ENCODE data around the gene HLTF. TPM values are rescaled to one million over a fixed set of nuclear protein-coding genes. Genes with fewer than 3 reads are reported as not detected.

The HLTF gene
- total RNA-seq, 2 experiments from 2014 or later, result 3.3 to 3.6 TPM

DNA sequence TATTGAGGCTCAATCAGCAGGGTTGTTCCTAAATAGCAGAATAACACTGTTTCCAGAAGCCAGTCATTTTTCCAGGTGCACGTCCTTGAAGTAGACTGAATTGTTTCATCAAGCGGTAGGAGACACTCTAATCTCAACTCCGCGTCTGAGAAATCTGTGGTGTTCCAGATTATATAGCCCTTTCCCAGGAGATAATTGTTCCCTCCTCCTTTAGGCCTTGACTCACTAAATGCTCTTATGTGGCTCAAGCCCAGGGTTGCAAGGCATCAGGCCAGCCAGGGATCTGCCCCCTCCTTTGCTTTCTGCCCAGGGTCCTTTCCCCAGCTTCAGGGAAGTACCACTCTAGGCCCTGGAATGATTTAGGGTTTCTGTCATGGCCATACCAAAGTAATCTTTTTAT, 5.7 kb upstream of the HLTF start:
- H3K36me3 ChIP-seq (ENCODE audit: insufficient read depth, low read length), result no peaks in the 10 kb centered on the region
- ChIA-PET POLR2A (no interaction called here), CTCF (no interaction called here)
- peaks cover 3% of the 10 kb centered on the region for H3K4me1 ChIP-seq (ENCODE audit: insufficient read depth, low read length)
- H3K9me3 Mint-ChIP-seq, result no peaks in the 10 kb centered on the region
- no peak overlapping the region for H3K27ac ChIP-seq (ENCODE audit: low read depth in 1 of 2, low read length in 2 of 2)
- H3K4me3 ChIP-seq (ENCODE audit: low read length), result no peak overlapping the region
- no peak overlapping the region for H3K4me3 Mint-ChIP-seq
- no peaks in the 10 kb centered on the region for H3K4me1 Mint-ChIP-seq (ENCODE audit: low read depth)
- ATAC-seq (ENCODE audit: poor library complexity) (no peak), DNase-seq (no peak)
- no peak overlapping the region for H3K27ac Mint-ChIP-seq
- no peaks in the 10 kb centered on the region for H3K27me3 ChIP-seq (ENCODE audit: control insufficient read depth in 1 of 2, insufficient read depth in 2 of 2, low read length in 2 of 2)
- no peaks in the 10 kb centered on the region for H3K36me3 Mint-ChIP-seq (ENCODE audit: low read depth)
- intact Hi-C loops (cut with DNase I, micrococcal nuclease), result no loop called here
- H3K9me3 ChIP-seq (ENCODE audit: control insufficient read depth in 1 of 2, insufficient read depth in 1 of 2, low read length in 2 of 2), result no peaks in the 10 kb centered on the region
- TF ChIP-seq, protein P1, sequence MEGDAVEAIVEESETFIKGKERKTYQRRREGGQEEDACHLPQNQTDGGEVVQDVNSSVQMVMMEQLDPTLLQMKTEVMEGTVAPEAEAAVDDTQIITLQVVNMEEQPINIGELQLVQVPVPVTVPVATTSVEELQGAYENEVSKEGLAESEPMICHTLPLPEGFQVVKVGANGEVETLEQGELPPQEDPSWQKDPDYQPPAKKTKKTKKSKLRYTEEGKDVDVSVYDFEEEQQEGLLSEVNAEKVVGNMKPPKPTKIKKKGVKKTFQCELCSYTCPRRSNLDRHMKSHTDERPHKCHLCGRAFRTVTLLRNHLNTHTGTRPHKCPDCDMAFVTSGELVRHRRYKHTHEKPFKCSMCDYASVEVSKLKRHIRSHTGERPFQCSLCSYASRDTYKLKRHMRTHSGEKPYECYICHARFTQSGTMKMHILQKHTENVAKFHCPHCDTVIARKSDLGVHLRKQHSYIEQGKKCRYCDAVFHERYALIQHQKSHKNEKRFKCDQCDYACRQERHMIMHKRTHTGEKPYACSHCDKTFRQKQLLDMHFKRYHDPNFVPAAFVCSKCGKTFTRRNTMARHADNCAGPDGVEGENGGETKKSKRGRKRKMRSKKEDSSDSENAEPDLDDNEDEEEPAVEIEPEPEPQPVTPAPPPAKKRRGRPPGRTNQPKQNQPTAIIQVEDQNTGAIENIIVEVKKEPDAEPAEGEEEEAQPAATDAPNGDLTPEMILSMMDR (IDR thresholded peaks at IDR 0.05), result no peak
- H3K27me3 Mint-ChIP-seq, result no peaks in the 10 kb centered on the region

GRCh38 chr3:149090907-149091306, 4.6 kb upstream of the HLTF start:
- POLR2A ChIA-PET, result no interaction called here
- CTCF ChIA-PET, result no interaction called here
- peaks cover 10% of the 10 kb centered on the region for H3K4me1 Mint-ChIP-seq (ENCODE audit: low read depth)
- TF ChIP-seq, protein P1 (IDR thresholded peaks at IDR 0.05), result no peak
- H3K9me3 Mint-ChIP-seq, result no peaks in the 10 kb centered on the region
- ATAC-seq (ENCODE audit: poor library complexity) (no peak), DNase-seq (no peak)
- H3K4me1 ChIP-seq (ENCODE audit: insufficient read depth, low read length), result peaks cover 8% of the 10 kb centered on the region
- no peak overlapping the region for H3K4me3 ChIP-seq (ENCODE audit: low read length)
- H3K27ac Mint-ChIP-seq, result no peak overlapping the region
- H3K27me3 ChIP-seq (ENCODE audit: control insufficient read depth in 1 of 2, insufficient read depth in 2 of 2, low read length in 2 of 2), result no peaks in the 10 kb centered on the region
- H3K9me3 ChIP-seq (ENCODE audit: control insufficient read depth in 1 of 2, insufficient read depth in 1 of 2, low read length in 2 of 2), result no peaks in the 10 kb centered on the region
- no peak overlapping the region for H3K4me3 Mint-ChIP-seq
- no peaks in the 10 kb centered on the region for H3K36me3 ChIP-seq (ENCODE audit: insufficient read depth, low read length)
- H3K36me3 Mint-ChIP-seq (ENCODE audit: low read depth), result peaks cover 5% of the 10 kb centered on the region
- intact Hi-C loops (cut with DNase I, micrococcal nuclease), result no loop called here
- no peak overlapping the region for H3K27ac ChIP-seq (ENCODE audit: low read depth in 1 of 2, low read length in 2 of 2)
- no peaks in the 10 kb centered on the region for H3K27me3 Mint-ChIP-seq

DNA sequence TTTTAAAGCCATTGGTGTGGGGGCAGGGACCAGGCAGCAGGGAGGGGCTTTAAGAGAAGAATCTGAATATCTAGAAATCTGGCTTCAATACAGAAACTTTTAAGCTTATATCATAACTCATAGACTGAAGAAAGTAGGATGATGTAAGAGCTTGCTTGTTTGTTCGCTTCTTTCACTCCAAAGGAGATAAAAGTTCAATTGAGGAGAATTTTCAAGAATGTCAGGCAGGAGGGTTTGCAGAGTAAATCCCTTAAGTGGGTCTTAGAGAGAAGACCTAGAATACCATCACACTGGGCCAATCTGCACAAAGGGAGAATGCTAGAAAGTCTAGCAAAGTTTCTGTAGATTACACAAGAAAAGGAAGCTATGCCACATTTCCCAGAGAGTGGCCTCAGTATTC, 4.1 kb upstream of the HLTF start:
- Mint-ChIP-seq H3K36me3 (ENCODE audit: low read depth) (peaks cover 9% of the 10 kb centered on the region), H3K4me3 (no peak overlapping the region), H3K27me3 (no peaks in the 10 kb centered on the region), H3K27ac (no peak overlapping the region), H3K4me1 (ENCODE audit: low read depth) (peaks cover 15% of the 10 kb centered on the region), H3K9me3 (no peaks in the 10 kb centered on the region)
- TF ChIP-seq, protein P1 (IDR thresholded peaks at IDR 0.05), result no peak
- Histone ChIP-seq H3K27me3 (ENCODE audit: control insufficient read depth in 1 of 2, insufficient read depth in 2 of 2, low read length in 2 of 2) (no peaks in the 10 kb centered on the region), H3K27ac (ENCODE audit: low read depth in 1 of 2, low read length in 2 of 2) (no peak overlapping the region), H3K36me3 (ENCODE audit: insufficient read depth, low read length) (no peaks in the 10 kb centered on the region), H3K4me3 (ENCODE audit: low read length) (no peak overlapping the region), H3K4me1 (ENCODE audit: insufficient read depth, low read length) (peaks cover 10% of the 10 kb centered on the region), H3K9me3 (ENCODE audit: control insufficient read depth in 1 of 2, insufficient read depth in 1 of 2, low read length in 2 of 2) (no peaks in the 10 kb centered on the region)
- ATAC-seq (ENCODE audit: poor library complexity), result no peak
- ChIA-PET CTCF (no interaction called here), POLR2A (no interaction called here)
- DNase-seq, result no peak
- intact Hi-C loops (cut with DNase I, micrococcal nuclease), result no loop called here

Data from CD4-positive, alpha-beta T cell (primary cell).